ENCODE measurements around the gene SRC. TPM values are rescaled to one million over a fixed set of nuclear protein-coding genes. Genes with fewer than 3 reads are reported as not detected.

Gene SRC
- total RNA-seq, 1 donor from 2014 or later, result 7.8 TPM

DNA sequence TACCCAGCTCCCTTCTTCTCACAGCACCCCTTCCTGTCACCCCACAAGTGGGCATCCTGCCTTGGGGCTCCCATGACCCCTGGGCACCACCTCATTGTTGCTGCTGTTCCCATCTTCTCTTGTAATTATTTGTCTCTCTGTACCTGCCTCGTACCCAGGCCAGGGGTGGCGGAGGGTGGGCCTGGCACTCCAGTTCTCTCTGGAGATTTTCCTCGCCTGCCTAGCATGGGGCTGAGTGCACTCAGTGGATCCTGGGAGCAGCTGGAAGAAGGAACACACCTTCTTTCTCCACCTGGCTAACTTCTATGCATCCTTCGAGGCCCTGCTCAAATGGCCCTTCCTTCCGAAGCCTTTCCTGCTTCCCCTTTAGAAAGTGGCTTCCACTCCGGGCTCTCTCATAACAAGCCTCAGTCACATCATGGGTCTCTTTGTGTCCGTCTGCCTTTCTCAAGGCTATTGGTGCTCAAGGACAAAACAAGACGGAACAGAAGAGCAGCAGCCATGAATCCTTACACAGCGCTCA, 79.2 kb downstream of the SRC start:
- Histone ChIP-seq H3K36me3 (ENCODE audit: control insufficient read depth in 3 of 3, insufficient read depth in 3 of 3, low read length in 3 of 3) (no peaks in the 10 kb centered on the region), H3K9ac (ENCODE audit: low read depth in 1 of 3, low read length in 3 of 3) (no peak overlapping the region), H3K4me1 (ENCODE audit: control insufficient read depth in 3 of 3, insufficient read depth in 3 of 3, low read length in 3 of 3) (no peaks in the 10 kb centered on the region), H3K27ac (ENCODE audit: low read depth, low read length) (no peak overlapping the region), H3K9me3 (ENCODE audit: control insufficient read depth in 3 of 3, low read length in 3 of 3) (no peaks in the 10 kb centered on the region), H3K4me3 (ENCODE audit: low read length in 3 of 3) (no peak overlapping the region), H3K27me3 (ENCODE audit: control insufficient read depth in 3 of 3, insufficient read depth in 3 of 3, low read length in 3 of 3) (peaks cover 66 to 89% (median 69%) of the 10 kb centered on the region in 3 donors)

DNA sequence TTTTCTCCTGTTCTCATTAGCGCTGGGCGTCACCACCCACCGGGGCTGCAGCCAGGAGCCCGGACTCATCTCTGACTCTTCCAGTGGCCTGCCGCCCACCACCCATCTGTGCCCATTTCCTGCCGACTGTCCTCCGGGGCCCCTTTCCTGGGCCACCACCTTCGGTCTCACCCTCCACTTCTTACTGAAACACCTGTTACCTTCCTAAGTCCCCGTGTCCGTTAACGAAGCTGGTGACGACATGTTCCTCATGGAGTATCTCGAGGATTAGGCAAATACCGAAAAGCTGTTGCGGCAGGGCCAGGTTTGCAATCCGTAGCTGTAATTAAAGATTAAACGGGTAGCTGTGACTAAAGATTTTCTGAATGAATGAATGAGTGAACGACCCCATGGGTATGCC, 80.2 kb downstream of the SRC start:
- Histone ChIP-seq H3K9ac (ENCODE audit: low read depth in 1 of 3, low read length in 3 of 3) (no peak overlapping the region), H3K9me3 (ENCODE audit: control insufficient read depth in 3 of 3, low read length in 3 of 3) (no peaks in the 10 kb centered on the region), H3K4me1 (ENCODE audit: control insufficient read depth in 3 of 3, insufficient read depth in 3 of 3, low read length in 3 of 3) (no peaks in the 10 kb centered on the region), H3K27me3 (ENCODE audit: control insufficient read depth in 3 of 3, insufficient read depth in 3 of 3, low read length in 3 of 3) (peaks cover 65 to 88% (median 66%) of the 10 kb centered on the region in 3 donors), H3K36me3 (ENCODE audit: control insufficient read depth in 3 of 3, insufficient read depth in 3 of 3, low read length in 3 of 3) (no peaks in the 10 kb centered on the region), H3K27ac (ENCODE audit: low read depth, low read length) (no peak overlapping the region), H3K4me3 (ENCODE audit: low read length in 3 of 3) (no peak overlapping the region)

DNA sequence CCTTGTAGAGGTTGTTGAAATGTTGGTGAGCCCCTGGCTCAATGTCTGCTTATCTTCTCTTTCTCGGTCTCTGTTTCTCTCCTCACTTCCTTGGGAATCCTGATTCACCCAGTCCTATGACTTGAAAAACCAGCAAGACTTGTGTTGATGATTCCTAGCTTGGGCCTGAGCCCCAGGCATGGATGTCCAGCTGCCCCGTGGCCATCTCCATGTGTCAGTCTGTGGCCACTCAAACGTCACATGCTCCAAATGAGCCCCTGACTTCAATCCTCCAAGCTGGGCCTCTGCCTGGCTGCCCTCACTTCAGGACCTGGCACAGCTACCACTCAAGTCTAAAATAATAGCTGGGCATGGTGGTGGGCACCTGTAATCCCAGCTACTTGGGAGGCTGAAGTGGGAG, 81.0 kb downstream of the SRC start:
- H3K9me3 ChIP-seq (ENCODE audit: control insufficient read depth in 3 of 3, low read length in 3 of 3), result no peaks in the 10 kb centered on the region
- no peak overlapping the region for H3K4me3 ChIP-seq (ENCODE audit: low read length in 3 of 3)
- no peaks in the 10 kb centered on the region for H3K4me1 ChIP-seq (ENCODE audit: control insufficient read depth in 3 of 3, insufficient read depth in 3 of 3, low read length in 3 of 3)
- H3K9ac ChIP-seq (ENCODE audit: low read depth in 1 of 3, low read length in 3 of 3), result no peak overlapping the region
- peaks cover 61 to 83% (median 63%) of the 10 kb centered on the region in 3 donors for H3K27me3 ChIP-seq (ENCODE audit: control insufficient read depth in 3 of 3, insufficient read depth in 3 of 3, low read length in 3 of 3)
- no peaks in the 10 kb centered on the region for H3K36me3 ChIP-seq (ENCODE audit: control insufficient read depth in 3 of 3, insufficient read depth in 3 of 3, low read length in 3 of 3)
- H3K27ac ChIP-seq (ENCODE audit: low read depth, low read length), result no peak overlapping the region

DNA sequence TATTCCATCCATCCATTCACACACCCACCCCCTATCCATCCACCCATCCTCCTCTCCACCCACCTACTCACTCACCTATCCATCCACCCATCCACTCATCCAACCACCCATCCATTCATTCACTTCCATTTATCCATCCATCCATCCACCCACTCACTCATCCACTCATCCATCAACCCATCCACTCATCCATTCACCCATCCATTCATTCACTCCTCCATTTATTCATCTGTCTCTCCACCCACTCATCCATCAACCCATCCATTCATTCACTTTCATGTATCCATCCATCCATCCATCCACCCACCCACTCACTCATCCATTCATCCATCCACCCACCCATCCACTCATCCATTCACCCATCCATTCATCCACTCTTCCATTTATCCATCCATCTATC, 84.1 kb downstream of the SRC start:
- no peaks in the 10 kb centered on the region for H3K4me1 ChIP-seq (ENCODE audit: control insufficient read depth in 3 of 3, insufficient read depth in 3 of 3, low read length in 3 of 3)
- H3K27ac ChIP-seq (ENCODE audit: low read depth, low read length), result no peak overlapping the region
- no peaks in the 10 kb centered on the region for H3K36me3 ChIP-seq (ENCODE audit: control insufficient read depth in 3 of 3, insufficient read depth in 3 of 3, low read length in 3 of 3)
- H3K9me3 ChIP-seq (ENCODE audit: control insufficient read depth in 3 of 3, low read length in 3 of 3), result no peaks in the 10 kb centered on the region
- no peak overlapping the region for H3K9ac ChIP-seq (ENCODE audit: low read depth in 1 of 3, low read length in 3 of 3)
- H3K4me3 ChIP-seq (ENCODE audit: low read length in 3 of 3), result no peak overlapping the region
- peaks cover 42 to 57% (median 45%) of the 10 kb centered on the region in 3 donors for H3K27me3 ChIP-seq (ENCODE audit: control insufficient read depth in 3 of 3, insufficient read depth in 3 of 3, low read length in 3 of 3)

DNA sequence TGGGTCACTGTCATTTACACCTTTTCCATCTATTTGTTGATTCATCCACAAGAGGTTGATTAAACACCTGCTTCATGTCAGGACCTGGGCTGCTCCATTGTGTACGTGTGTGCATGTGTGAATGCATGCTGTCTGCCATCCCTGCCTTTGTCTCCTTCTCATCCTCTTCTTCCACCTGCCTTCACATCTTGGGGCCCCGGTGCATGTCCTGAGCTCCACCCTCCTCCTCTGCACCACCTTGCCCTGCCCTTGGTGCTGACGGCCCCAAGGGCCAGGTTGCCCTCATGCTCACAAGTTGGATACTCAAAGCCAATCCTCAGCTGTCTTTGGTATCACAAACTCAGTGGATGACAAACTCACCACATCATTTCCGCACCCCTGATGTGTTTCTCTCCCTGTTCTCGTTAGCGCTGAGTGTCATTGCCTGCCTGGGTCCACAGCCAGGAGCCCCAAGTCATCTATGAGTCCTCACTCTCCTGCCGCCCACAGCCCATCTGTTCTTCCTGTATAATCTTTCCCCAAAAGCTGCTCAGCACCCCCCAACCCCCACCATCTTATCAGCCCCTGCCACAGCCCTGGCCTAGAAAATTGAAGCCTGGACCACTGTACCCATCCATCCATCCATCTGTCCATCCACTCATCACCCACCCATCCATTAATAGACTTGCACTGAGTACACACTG, 85.0 kb downstream of the SRC start:
- H3K9ac ChIP-seq (ENCODE audit: low read depth in 1 of 3, low read length in 3 of 3), result no peak overlapping the region
- H3K4me3 ChIP-seq (ENCODE audit: low read length in 3 of 3), result no peak overlapping the region
- no peak overlapping the region for H3K27ac ChIP-seq (ENCODE audit: low read depth, low read length)
- H3K27me3 ChIP-seq (ENCODE audit: control insufficient read depth in 3 of 3, insufficient read depth in 3 of 3, low read length in 3 of 3), result peaks cover 36 to 48% (median 36%) of the 10 kb centered on the region in 3 donors
- H3K4me1 ChIP-seq (ENCODE audit: control insufficient read depth in 3 of 3, insufficient read depth in 3 of 3, low read length in 3 of 3), result no peaks in the 10 kb centered on the region
- H3K36me3 ChIP-seq (ENCODE audit: control insufficient read depth in 3 of 3, insufficient read depth in 3 of 3, low read length in 3 of 3), result no peaks in the 10 kb centered on the region
- H3K9me3 ChIP-seq (ENCODE audit: control insufficient read depth in 3 of 3, low read length in 3 of 3), result no peaks in the 10 kb centered on the region

DNA sequence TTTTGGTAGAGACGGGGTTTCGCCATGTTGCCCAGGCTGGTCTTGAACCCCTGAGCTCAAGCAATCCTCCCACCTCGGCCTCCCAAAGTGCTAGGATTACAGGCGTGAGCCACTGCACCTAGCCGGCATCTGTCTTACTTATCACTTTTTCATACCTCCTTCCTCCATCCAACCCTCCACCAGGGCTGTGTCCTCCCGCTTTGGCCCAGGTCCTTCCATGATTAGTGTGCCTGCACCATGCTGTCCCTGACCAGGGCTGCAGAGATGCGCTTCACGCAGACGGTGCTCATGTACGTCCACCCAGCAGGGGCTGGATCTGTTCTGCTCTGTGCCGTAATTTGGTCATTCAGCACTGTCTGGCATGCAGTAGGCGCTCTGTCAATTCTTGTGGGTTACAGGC, 85.8 kb downstream of the SRC start:
- H3K36me3 ChIP-seq (ENCODE audit: control insufficient read depth in 3 of 3, insufficient read depth in 3 of 3, low read length in 3 of 3), result no peaks in the 10 kb centered on the region
- H3K27ac ChIP-seq (ENCODE audit: low read depth, low read length), result no peak overlapping the region
- H3K9ac ChIP-seq (ENCODE audit: low read depth in 1 of 3, low read length in 3 of 3), result no peak overlapping the region
- no peak overlapping the region for H3K4me3 ChIP-seq (ENCODE audit: low read length in 3 of 3)
- no peaks in the 10 kb centered on the region for H3K9me3 ChIP-seq (ENCODE audit: control insufficient read depth in 3 of 3, low read length in 3 of 3)
- H3K4me1 ChIP-seq (ENCODE audit: control insufficient read depth in 3 of 3, insufficient read depth in 3 of 3, low read length in 3 of 3), result no peaks in the 10 kb centered on the region
- peaks cover 31 to 40% (median 33%) of the 10 kb centered on the region in 3 donors for H3K27me3 ChIP-seq (ENCODE audit: control insufficient read depth in 3 of 3, insufficient read depth in 3 of 3, low read length in 3 of 3)

DNA sequence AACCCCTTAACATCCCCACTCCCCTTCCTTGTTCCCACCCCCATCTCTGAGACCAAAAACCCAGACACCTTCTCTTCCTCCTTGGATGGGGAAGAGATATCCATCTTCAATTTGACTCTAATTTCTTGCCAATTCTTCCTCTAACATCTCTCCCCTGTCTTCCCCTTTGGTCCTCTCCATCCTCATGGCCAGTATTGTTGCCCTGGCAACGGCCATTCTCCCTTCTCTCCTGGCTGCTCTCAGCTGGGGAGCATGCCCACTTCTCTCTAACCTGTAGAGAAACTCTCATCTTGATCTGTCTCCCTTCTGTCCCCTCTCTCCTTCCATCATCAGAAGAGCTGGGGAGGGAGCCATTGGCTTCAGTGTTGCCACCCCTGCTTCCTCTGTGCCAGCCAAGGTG, 86.7 kb downstream of the SRC start:
- Histone ChIP-seq H3K9ac (ENCODE audit: low read depth in 1 of 3, low read length in 3 of 3) (no peak overlapping the region), H3K27ac (ENCODE audit: low read depth, low read length) (no peak overlapping the region), H3K36me3 (ENCODE audit: control insufficient read depth in 3 of 3, insufficient read depth in 3 of 3, low read length in 3 of 3) (no peaks in the 10 kb centered on the region), H3K4me1 (ENCODE audit: control insufficient read depth in 3 of 3, insufficient read depth in 3 of 3, low read length in 3 of 3) (no peaks in the 10 kb centered on the region), H3K27me3 (ENCODE audit: control insufficient read depth in 3 of 3, insufficient read depth in 3 of 3, low read length in 3 of 3) (peaks cover 25 to 37% (median 26%) of the 10 kb centered on the region in 3 donors), H3K9me3 (ENCODE audit: control insufficient read depth in 3 of 3, low read length in 3 of 3) (no peaks in the 10 kb centered on the region), H3K4me3 (ENCODE audit: low read length in 3 of 3) (no peak overlapping the region)

DNA sequence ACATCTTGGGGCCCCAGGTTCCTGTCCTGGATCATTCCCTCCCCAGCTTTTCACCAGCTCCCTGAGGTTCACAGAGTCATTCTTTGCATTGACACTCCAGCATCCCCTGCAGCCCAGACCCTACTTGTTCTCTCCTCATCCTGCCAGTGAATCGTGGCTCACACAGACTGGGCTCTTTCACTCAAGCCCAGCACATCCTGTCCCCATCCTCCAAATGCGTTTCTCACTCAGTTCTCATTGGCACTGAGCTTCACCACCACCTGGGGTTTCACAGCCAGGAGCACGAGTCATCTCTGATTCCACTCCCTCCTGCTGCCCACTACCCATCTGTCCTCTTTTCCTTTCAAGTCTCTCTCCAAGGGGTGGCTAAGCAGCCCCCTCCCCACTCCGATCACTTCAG, 89.7 kb downstream of the SRC start:
- Histone ChIP-seq H3K9ac (ENCODE audit: low read depth in 1 of 3, low read length in 3 of 3) (no peak overlapping the region), H3K4me1 (ENCODE audit: control insufficient read depth in 3 of 3, insufficient read depth in 3 of 3, low read length in 3 of 3) (no peaks in the 10 kb centered on the region), H3K36me3 (ENCODE audit: control insufficient read depth in 3 of 3, insufficient read depth in 3 of 3, low read length in 3 of 3) (no peaks in the 10 kb centered on the region), H3K4me3 (ENCODE audit: low read length in 3 of 3) (no peak overlapping the region), H3K27me3 (ENCODE audit: control insufficient read depth in 3 of 3, insufficient read depth in 3 of 3, low read length in 3 of 3) (peaks cover 18 to 24% (median 20%) of the 10 kb centered on the region in 3 donors), H3K27ac (ENCODE audit: low read depth, low read length) (no peak overlapping the region), H3K9me3 (ENCODE audit: control insufficient read depth in 3 of 3, low read length in 3 of 3) (no peaks in the 10 kb centered on the region)

DNA sequence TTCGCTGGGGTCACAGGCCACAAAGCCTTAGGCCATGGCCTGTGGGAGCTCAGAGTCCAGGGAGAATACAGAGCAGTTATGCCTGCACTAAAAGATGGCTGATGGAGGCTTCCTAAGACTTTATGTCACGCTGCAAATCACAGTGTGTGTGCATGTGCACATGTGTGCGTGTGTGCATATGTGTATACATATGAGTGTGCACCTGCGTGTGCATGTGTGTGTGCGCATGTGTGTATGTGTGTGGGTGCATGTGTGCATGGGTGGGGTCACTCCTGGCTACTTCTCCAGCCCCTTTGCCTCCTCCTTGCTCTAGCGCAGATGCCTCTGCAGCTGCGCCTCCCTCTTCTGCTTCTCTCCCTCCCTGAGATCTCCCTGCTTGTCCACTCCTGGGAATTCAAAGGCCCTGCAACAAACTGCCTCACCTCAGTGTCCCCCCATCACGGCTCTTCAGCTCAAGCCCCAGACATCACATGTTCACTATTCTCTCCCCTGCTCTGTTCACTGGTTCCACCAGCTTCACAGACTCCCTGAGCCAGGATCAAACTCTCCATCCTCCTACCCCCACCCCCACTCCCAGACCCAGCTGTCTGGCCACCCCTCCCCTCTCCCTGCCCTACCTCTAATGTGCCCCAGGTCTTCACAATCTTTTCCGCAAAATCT, 90.7 kb downstream of the SRC start:
- no peaks in the 10 kb centered on the region for H3K9me3 ChIP-seq (ENCODE audit: control insufficient read depth in 3 of 3, low read length in 3 of 3)
- no peaks in the 10 kb centered on the region for H3K36me3 ChIP-seq (ENCODE audit: control insufficient read depth in 3 of 3, insufficient read depth in 3 of 3, low read length in 3 of 3)
- no peak overlapping the region for H3K9ac ChIP-seq (ENCODE audit: low read depth in 1 of 3, low read length in 3 of 3)
- H3K4me3 ChIP-seq (ENCODE audit: low read length in 3 of 3), result no peak overlapping the region
- H3K4me1 ChIP-seq (ENCODE audit: control insufficient read depth in 3 of 3, insufficient read depth in 3 of 3, low read length in 3 of 3), result no peaks in the 10 kb centered on the region
- peaks cover 11 to 27% (median 17%) of the 10 kb centered on the region in 3 donors for H3K27me3 ChIP-seq (ENCODE audit: control insufficient read depth in 3 of 3, insufficient read depth in 3 of 3, low read length in 3 of 3)
- no peak overlapping the region for H3K27ac ChIP-seq (ENCODE audit: low read depth, low read length)

DNA sequence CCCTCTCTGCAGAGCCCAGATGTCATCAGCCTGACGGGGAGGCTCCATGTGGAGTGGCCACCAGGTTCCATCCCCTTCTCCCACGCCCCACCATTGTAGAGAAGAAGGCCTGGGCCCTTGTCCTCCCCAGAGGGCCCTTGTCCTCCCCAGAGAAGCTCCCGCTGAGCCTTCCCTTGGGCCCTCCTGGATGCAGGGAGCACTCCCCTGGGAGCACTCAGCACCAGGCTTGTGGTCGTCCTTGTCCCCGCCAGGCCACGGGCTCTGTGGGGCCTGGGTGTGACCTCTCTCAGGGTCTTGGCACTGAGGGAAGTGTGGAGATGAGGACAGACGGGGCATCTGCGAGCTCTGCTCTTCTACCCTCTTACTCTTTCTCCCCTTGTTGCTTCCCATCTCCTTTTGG, 91.7 kb downstream of the SRC start:
- peaks cover 13 to 24% (median 14%) of the 10 kb centered on the region in 3 donors for H3K27me3 ChIP-seq (ENCODE audit: control insufficient read depth in 3 of 3, insufficient read depth in 3 of 3, low read length in 3 of 3)
- no peak overlapping the region for H3K4me3 ChIP-seq (ENCODE audit: low read length in 3 of 3)

More for the DNA sequence above, 91.7 kb downstream of the SRC start:
- Histone ChIP-seq H3K9ac (ENCODE audit: low read depth in 1 of 3, low read length in 3 of 3) (no peak overlapping the region), H3K27ac (ENCODE audit: low read depth, low read length) (no peak overlapping the region), H3K36me3 (ENCODE audit: control insufficient read depth in 3 of 3, insufficient read depth in 3 of 3, low read length in 3 of 3) (no peaks in the 10 kb centered on the region), H3K9me3 (ENCODE audit: control insufficient read depth in 3 of 3, low read length in 3 of 3) (no peaks in the 10 kb centered on the region), H3K4me1 (ENCODE audit: control insufficient read depth in 3 of 3, insufficient read depth in 3 of 3, low read length in 3 of 3) (no peaks in the 10 kb centered on the region)

Data from skeletal muscle tissue (tissue), 4 donors.